Astrocyte of the cerebellum (primary cell): ENCODE data around the gene MTHFR.

Experiments
- DNase-seq: peaks from one replicate; pipeline ENCODE4 v3.0.0-alpha.2; 2011; ENCODE audit warnings: low read depth
- H3K4me3 ChIP-seq: 2 replicates; pipeline ENCODE4 v1.5.1; 2011; ENCODE audit warnings: mild to moderate bottlenecking, low read depth, low read length, moderate library complexity
- in situ Hi-C: cut with HindIII; loops from 2 replicates; pipeline ENCODE4 v1.10.0; 2017; ENCODE audit warnings: low sequenced_read_pairs
- TF ChIP-seq, protein P1 (sequence below): IDR thresholded peaks from 2 replicates; pipeline ENCODE4 v1.5.1; 2012; ENCODE audit warnings: low read length, low read depth, moderate library complexity, mild to moderate bottlenecking; ENCODE audit errors: missing control alignments

The MTHFR gene

DNA sequence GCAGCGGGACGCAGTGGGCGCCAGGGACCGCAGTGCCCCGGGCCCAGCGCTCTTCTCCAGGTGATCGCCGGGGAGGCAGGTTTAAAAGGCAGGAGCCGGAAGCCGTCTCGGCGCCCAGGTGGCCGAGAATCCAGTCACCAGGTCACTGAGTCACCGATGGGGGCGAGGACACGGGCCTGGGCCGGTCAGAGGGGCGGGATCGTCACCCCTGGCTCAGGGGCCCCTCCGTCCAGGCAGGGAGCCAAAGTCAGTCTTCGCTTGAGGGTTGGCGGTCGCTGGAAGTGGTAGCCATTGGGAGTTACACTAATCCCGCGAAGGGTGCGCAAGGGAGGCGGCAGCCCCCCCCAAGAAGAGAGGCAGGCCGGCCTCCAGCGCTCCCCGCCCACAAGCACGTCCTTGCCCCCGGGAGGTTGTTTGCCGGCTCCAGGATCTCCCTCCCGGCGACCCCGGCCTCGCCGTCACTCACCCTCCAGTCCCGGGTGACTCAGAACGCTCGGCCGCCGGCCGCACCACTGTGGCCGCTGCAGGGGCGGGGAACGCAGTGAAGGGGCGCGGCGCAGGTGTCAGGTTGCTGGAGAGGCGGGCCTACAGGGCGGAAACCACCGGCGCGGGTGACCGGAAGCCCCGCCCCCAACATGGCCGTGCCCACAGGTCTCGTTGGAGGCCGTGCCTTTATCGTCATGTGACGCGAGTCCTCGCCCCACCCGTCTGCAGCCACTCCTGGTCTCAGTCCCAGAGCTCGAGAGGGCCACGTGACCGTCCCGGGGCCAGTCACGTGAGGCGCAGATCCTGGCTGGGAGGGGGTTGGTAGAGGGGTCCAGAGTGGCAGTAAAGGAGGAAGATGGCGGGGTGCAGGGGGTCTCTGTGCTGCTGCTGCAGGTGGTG is at the start of gene MTHFR, which contains the start of gene CLCN6:
MTHFR (minus strand) TSS at position 543 of the 885 bp plus-strand sequence. CDS start 2,848 bp downstream, outside the sequence.
CLCN6 (plus strand) TSS at position 770 of the 885 bp plus-strand sequence; CDS start at position 842, 72 bp downstream.
- H3K4me3 ChIP-seq, result peak within 1 kb of the TSS; percentile 86
- TF ChIP-seq, protein P1, sequence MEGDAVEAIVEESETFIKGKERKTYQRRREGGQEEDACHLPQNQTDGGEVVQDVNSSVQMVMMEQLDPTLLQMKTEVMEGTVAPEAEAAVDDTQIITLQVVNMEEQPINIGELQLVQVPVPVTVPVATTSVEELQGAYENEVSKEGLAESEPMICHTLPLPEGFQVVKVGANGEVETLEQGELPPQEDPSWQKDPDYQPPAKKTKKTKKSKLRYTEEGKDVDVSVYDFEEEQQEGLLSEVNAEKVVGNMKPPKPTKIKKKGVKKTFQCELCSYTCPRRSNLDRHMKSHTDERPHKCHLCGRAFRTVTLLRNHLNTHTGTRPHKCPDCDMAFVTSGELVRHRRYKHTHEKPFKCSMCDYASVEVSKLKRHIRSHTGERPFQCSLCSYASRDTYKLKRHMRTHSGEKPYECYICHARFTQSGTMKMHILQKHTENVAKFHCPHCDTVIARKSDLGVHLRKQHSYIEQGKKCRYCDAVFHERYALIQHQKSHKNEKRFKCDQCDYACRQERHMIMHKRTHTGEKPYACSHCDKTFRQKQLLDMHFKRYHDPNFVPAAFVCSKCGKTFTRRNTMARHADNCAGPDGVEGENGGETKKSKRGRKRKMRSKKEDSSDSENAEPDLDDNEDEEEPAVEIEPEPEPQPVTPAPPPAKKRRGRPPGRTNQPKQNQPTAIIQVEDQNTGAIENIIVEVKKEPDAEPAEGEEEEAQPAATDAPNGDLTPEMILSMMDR, result no peak
- DNase-seq, result peak; percentile 97
- in situ Hi-C loops, result no loop called here

DNA sequence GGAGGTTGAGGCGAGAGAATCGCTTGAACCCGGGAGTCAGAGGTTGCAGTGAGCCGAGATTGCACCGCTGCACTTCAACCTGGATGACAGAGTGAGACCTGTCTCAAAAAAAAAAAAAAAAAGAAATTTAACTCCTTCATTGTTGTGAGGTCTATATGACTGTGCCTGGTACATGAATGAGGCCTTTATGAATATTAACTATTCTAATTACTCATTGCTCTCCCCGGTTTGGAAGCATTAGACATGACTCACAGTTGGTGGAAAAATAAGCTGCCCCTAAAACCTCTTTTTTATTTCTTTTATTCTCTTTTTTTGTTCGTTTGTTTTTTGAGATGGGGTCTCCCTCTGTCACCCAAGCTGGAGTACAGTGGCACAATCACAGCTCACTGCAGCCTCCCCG is 49.7 kb upstream of the MTHFR start:
- no peak for DNase-seq
- H3K4me3 ChIP-seq, result no peak overlapping the region
- in situ Hi-C loops, result no loop called here
- TF ChIP-seq, protein P1, result no peak

DNA sequence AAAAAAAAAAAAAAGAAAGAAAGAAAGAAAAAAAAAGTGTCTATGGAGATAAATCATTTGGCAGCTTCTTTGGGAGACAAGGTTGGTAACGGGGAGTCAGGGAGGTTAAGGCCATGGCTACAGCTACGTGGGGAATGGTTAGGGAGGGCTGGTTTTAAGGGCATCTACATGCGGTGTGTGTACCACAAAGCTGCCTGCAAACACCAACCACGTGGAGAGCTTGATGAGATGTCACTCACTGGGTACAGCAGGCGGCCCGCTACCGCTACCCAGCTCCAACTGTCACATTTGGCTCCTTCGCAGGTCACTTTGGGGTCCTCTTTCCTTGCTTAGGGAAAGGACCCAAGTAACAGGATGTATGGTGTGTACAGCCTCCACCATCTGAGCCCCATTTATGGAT is 48.8 kb upstream of the MTHFR start:
- TF ChIP-seq, protein P1, result no peak
- in situ Hi-C loops, result no loop called here
- DNase-seq, result no peak
- no peak overlapping the region for H3K4me3 ChIP-seq

DNA sequence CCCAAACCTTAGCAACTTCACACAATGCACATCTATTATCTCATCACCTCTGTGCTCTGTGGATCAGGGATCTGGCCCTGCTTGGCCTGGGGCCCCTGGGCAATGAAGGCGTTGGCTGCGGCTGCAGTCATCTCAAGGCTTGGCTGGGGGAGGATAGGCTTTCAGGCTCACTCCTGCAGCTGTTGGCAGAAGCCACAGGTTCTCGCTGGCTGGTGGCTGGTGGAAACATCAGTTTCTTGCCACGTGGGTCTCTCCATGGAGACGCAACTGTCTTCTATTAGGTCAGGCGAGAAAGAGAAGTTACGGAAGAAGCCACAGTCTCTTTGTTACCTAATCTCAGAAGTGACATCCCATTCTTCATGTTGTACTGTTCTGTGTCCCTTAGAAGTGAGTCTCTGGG is 45.4 kb upstream of the MTHFR start:
- H3K4me3 ChIP-seq, result no peak overlapping the region
- DNase-seq, result no peak
- TF ChIP-seq, protein P1, result no peak
- in situ Hi-C loops, result no loop called here

DNA sequence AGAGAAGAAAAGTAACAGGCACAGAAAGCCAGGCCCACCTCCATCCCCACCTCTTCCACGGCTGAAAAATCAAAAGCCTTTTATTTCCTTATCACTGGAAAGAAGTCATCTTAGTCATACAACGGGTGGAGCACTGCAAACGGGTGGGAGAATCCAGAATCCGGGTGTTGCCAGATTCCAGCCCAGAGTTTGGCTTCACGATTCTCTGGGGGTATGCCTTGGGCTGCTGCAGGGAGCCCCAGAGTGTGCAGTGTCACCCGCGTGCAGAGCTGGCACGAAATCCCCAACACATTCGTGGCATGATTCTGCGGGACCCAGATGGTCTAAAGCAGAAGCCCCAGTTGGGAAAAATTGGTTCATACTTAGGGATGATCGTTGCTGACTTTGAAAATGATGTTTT is 44.4 kb upstream of the MTHFR start:
- in situ Hi-C loops, result no loop called here
- no peak for DNase-seq
- H3K4me3 ChIP-seq, result no peak overlapping the region
- TF ChIP-seq, protein P1, result no peak

DNA sequence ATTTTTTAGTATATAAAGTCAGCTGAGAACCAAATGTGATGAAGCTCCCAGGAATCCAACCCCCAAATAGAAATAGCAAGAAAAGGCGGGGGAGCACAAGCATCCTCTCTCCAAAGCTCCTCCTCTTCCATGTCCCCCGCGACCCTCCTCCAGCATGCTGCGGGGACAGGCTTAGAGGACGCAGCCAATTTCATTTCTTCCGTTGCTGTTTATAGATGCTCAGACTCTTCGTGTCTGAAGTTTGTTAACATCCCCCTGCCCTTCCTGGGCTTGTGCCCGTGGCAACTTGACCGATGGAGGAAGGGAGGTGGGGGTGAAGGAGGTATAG is 42.6 kb upstream of the MTHFR start:
- in situ Hi-C loops, result no loop called here
- H3K4me3 ChIP-seq, result no peak overlapping the region
- no peak for DNase-seq
- TF ChIP-seq, protein P1, result no peak
